ENCODE results near the gene HAS3.
"Not testable (repeated sequence)": the region's sequence is repeated elsewhere in the genome, so short reads cannot be mapped to it uniquely, and the experiment has no call there.

HAS3 gene

GRCh38 chr16:69105501-69106361 lies at the start of gene HAS3:
Gene HAS3, plus strand, starts transcription at chr16:69105653. Its CDS starts 3,743 bp downstream, at chr16:69109396.
- H3K4me3 ChIP-seq (ENCODE audit: low read length): peak within 1 kb of the TSS; percentile 78
- no peaks in the 10 kb centered on the region for H3K9me3 ChIP-seq (ENCODE audit: control insufficient read depth, insufficient read depth, low read length)
- no CpG with 5 or more reads among the region's 80 CpGs for WGBS (ENCODE audit: insufficient coverage, insufficient read length)
- H3K36me3 ChIP-seq (ENCODE audit: control insufficient read depth, insufficient read depth, low read length): peaks cover 13% of the 10 kb centered on the region
- H3K4me1 ChIP-seq (ENCODE audit: control insufficient read depth, insufficient read depth, low read length): peaks cover 10% of the 10 kb centered on the region; the same call in 1 of the 2 replicates
- no peaks in the 10 kb centered on the region for H3K27me3 ChIP-seq (ENCODE audit: control insufficient read depth, insufficient read depth, low read length)
- DNase-seq (ENCODE audit: low read depth, low spot score): no peak
- H3K27ac ChIP-seq (ENCODE audit: low read length): no peak within 1 kb of the TSS

GRCh38 chr16:69055980-69056379 lies 49.5 kb upstream of the HAS3 start:
- no peaks in the 10 kb centered on the region for H3K27me3 ChIP-seq (ENCODE audit: control insufficient read depth, insufficient read depth, low read length)
- WGBS (ENCODE audit: insufficient coverage, insufficient read length): no CpG with 5 or more reads among the region's 1 CpG
- DNase-seq (ENCODE audit: low read depth, low spot score): no peak
- no peak overlapping the region for H3K4me3 ChIP-seq (ENCODE audit: low read length)
- H3K4me1 ChIP-seq (ENCODE audit: control insufficient read depth, insufficient read depth, low read length): no peaks in the 10 kb centered on the region
- no peaks in the 10 kb centered on the region for H3K9me3 ChIP-seq (ENCODE audit: control insufficient read depth, insufficient read depth, low read length)
- no peaks in the 10 kb centered on the region for H3K36me3 ChIP-seq (ENCODE audit: control insufficient read depth, insufficient read depth, low read length)
- H3K27ac ChIP-seq (ENCODE audit: low read length): no peak overlapping the region

GRCh38 chr16:69056421-69056820 lies 49.0 kb upstream of the HAS3 start:
- Histone ChIP-seq H3K9me3 (ENCODE audit: control insufficient read depth, insufficient read depth, low read length) (no peaks in the 10 kb centered on the region), H3K4me3 (ENCODE audit: low read length) (no peak overlapping the region), H3K27me3 (ENCODE audit: control insufficient read depth, insufficient read depth, low read length) (no peaks in the 10 kb centered on the region), H3K36me3 (ENCODE audit: control insufficient read depth, insufficient read depth, low read length) (no peaks in the 10 kb centered on the region), H3K4me1 (ENCODE audit: control insufficient read depth, insufficient read depth, low read length) (no peaks in the 10 kb centered on the region), H3K27ac (ENCODE audit: low read length) (no peak overlapping the region)
- no CpG with 5 or more reads among the region's 3 CpGs for WGBS (ENCODE audit: insufficient coverage, insufficient read length)
- DNase-seq (ENCODE audit: low read depth, low spot score): no peak

GRCh38 chr16:69057400-69058378 lies 47.8 kb upstream of the HAS3 start:
- Histone ChIP-seq H3K36me3 (ENCODE audit: control insufficient read depth, insufficient read depth, low read length) (no peaks in the 10 kb centered on the region), H3K27me3 (ENCODE audit: control insufficient read depth, insufficient read depth, low read length) (no peaks in the 10 kb centered on the region), H3K27ac (ENCODE audit: low read length) (no peak overlapping the region), H3K4me3 (ENCODE audit: low read length) (no peak overlapping the region), H3K9me3 (ENCODE audit: control insufficient read depth, insufficient read depth, low read length) (no peaks in the 10 kb centered on the region), H3K4me1 (ENCODE audit: control insufficient read depth, insufficient read depth, low read length) (no peaks in the 10 kb centered on the region)
- no CpG with 5 or more reads among the region's 11 CpGs for WGBS (ENCODE audit: insufficient coverage, insufficient read length)
- DNase-seq (ENCODE audit: low read depth, low spot score): no peak

- H3K4me3 ChIP-seq (ENCODE audit: low read length): not testable (repeated sequence)
These were observed 42.0 kb upstream of the HAS3 start for GRCh38 chr16:69063491-69063890.

GRCh38 chr16:69064124-69064763 lies 41.2 kb upstream of the HAS3 start:
- Histone ChIP-seq H3K4me3 (ENCODE audit: low read length) (no peak overlapping the region), H3K27ac (ENCODE audit: low read length) (no peak overlapping the region), H3K27me3 (ENCODE audit: control insufficient read depth, insufficient read depth, low read length) (no peaks in the 10 kb centered on the region), H3K4me1 (ENCODE audit: control insufficient read depth, insufficient read depth, low read length) (peaks cover 1% of the 10 kb centered on the region; the same call in 1 of the 2 replicates), H3K9me3 (ENCODE audit: control insufficient read depth, insufficient read depth, low read length) (no peaks in the 10 kb centered on the region), H3K36me3 (ENCODE audit: control insufficient read depth, insufficient read depth, low read length) (no peaks in the 10 kb centered on the region)
- DNase-seq (ENCODE audit: low read depth, low spot score): no peak
- WGBS (ENCODE audit: insufficient coverage, insufficient read length): no CpG with 5 or more reads among the region's 2 CpGs

More at GRCh38 chr16:69063491-69063890, 42.0 kb upstream of the HAS3 start:
- not testable (repeated sequence) for DNase-seq (ENCODE audit: low read depth, low spot score); H3K4me1 ChIP-seq (ENCODE audit: control insufficient read depth, insufficient read depth, low read length); H3K27me3 ChIP-seq (ENCODE audit: control insufficient read depth, insufficient read depth, low read length); H3K27ac ChIP-seq (ENCODE audit: low read length); H3K9me3 ChIP-seq (ENCODE audit: control insufficient read depth, insufficient read depth, low read length); H3K36me3 ChIP-seq (ENCODE audit: control insufficient read depth, insufficient read depth, low read length)
- no CpG with 5 or more reads among the region's 8 CpGs for WGBS (ENCODE audit: insufficient coverage, insufficient read length)

- H3K36me3 ChIP-seq (ENCODE audit: control insufficient read depth, insufficient read depth, low read length): no peaks in the 10 kb centered on the region
- H3K27ac ChIP-seq (ENCODE audit: low read length): no peak overlapping the region
- H3K4me3 ChIP-seq (ENCODE audit: low read length): no peak overlapping the region
- no CpG with 5 or more reads among the region's 6 CpGs for WGBS (ENCODE audit: insufficient coverage, insufficient read length)
- no peaks in the 10 kb centered on the region for H3K9me3 ChIP-seq (ENCODE audit: control insufficient read depth, insufficient read depth, low read length)
- DNase-seq (ENCODE audit: low read depth, low spot score): no peak
- H3K27me3 ChIP-seq (ENCODE audit: control insufficient read depth, insufficient read depth, low read length): no peaks in the 10 kb centered on the region
- H3K4me1 ChIP-seq (ENCODE audit: control insufficient read depth, insufficient read depth, low read length): peaks cover 1% of the 10 kb centered on the region; the same call in 1 of the 2 replicates
These were observed 40.6 kb upstream of the HAS3 start for GRCh38 chr16:69064764-69065313.

- H3K27me3 ChIP-seq (ENCODE audit: control insufficient read depth, insufficient read depth, low read length): no peaks in the 10 kb centered on the region
- no peaks in the 10 kb centered on the region for H3K9me3 ChIP-seq (ENCODE audit: control insufficient read depth, insufficient read depth, low read length)
- no CpG with 5 or more reads among the region's 5 CpGs for WGBS (ENCODE audit: insufficient coverage, insufficient read length)
- H3K27ac ChIP-seq (ENCODE audit: low read length): no peak overlapping the region
- DNase-seq (ENCODE audit: low read depth, low spot score): no peak
- no peak overlapping the region for H3K4me3 ChIP-seq (ENCODE audit: low read length)
- H3K36me3 ChIP-seq (ENCODE audit: control insufficient read depth, insufficient read depth, low read length): no peaks in the 10 kb centered on the region
- peaks cover 9% of the 10 kb centered on the region; the same call in 1 of the 2 replicates for H3K4me1 ChIP-seq (ENCODE audit: control insufficient read depth, insufficient read depth, low read length)
These were observed 35.9 kb upstream of the HAS3 start for GRCh38 chr16:69069504-69069903.

- no CpG with 5 or more reads among the region's 3 CpGs for WGBS (ENCODE audit: insufficient coverage, insufficient read length)
- H3K27me3 ChIP-seq (ENCODE audit: control insufficient read depth, insufficient read depth, low read length): no peaks in the 10 kb centered on the region
- H3K27ac ChIP-seq (ENCODE audit: low read length): no peak overlapping the region
- DNase-seq (ENCODE audit: low read depth, low spot score): no peak
- H3K4me3 ChIP-seq (ENCODE audit: low read length): no peak overlapping the region
- no peaks in the 10 kb centered on the region for H3K36me3 ChIP-seq (ENCODE audit: control insufficient read depth, insufficient read depth, low read length)
- peaks cover 7% of the 10 kb centered on the region; the same call in 1 of the 2 replicates for H3K4me1 ChIP-seq (ENCODE audit: control insufficient read depth, insufficient read depth, low read length)
- H3K9me3 ChIP-seq (ENCODE audit: control insufficient read depth, insufficient read depth, low read length): no peaks in the 10 kb centered on the region
These were observed 34.4 kb upstream of the HAS3 start for GRCh38 chr16:69071036-69071435.

GRCh38 chr16:69072640-69072974 lies 32.8 kb upstream of the HAS3 start:
- Histone ChIP-seq H3K4me3 (ENCODE audit: low read length) (no peak overlapping the region), H3K4me1 (ENCODE audit: control insufficient read depth, insufficient read depth, low read length) (peaks cover 12% of the 10 kb centered on the region; the same call in 1 of the 2 replicates), H3K27ac (ENCODE audit: low read length) (no peak overlapping the region), H3K36me3 (ENCODE audit: control insufficient read depth, insufficient read depth, low read length) (no peaks in the 10 kb centered on the region), H3K27me3 (ENCODE audit: control insufficient read depth, insufficient read depth, low read length) (no peaks in the 10 kb centered on the region), H3K9me3 (ENCODE audit: control insufficient read depth, insufficient read depth, low read length) (no peaks in the 10 kb centered on the region)
- no CpG with 5 or more reads among the region's 2 CpGs for WGBS (ENCODE audit: insufficient coverage, insufficient read length)
- no peak for DNase-seq (ENCODE audit: low read depth, low spot score)
